NCI-H69 (cell line): ENCODE data around the gene RIOK2.
"Not testable (repeated sequence)": the region's sequence is repeated elsewhere in the genome, so short reads cannot be mapped to it uniquely, and the experiment has no call there.

ENCODE experiments used
- DNase-seq: peaks from one replicate; lab custom pipeline; 2025; lab: John Stamatoyannopoulos, UW

Gene RIOK2

DNA sequence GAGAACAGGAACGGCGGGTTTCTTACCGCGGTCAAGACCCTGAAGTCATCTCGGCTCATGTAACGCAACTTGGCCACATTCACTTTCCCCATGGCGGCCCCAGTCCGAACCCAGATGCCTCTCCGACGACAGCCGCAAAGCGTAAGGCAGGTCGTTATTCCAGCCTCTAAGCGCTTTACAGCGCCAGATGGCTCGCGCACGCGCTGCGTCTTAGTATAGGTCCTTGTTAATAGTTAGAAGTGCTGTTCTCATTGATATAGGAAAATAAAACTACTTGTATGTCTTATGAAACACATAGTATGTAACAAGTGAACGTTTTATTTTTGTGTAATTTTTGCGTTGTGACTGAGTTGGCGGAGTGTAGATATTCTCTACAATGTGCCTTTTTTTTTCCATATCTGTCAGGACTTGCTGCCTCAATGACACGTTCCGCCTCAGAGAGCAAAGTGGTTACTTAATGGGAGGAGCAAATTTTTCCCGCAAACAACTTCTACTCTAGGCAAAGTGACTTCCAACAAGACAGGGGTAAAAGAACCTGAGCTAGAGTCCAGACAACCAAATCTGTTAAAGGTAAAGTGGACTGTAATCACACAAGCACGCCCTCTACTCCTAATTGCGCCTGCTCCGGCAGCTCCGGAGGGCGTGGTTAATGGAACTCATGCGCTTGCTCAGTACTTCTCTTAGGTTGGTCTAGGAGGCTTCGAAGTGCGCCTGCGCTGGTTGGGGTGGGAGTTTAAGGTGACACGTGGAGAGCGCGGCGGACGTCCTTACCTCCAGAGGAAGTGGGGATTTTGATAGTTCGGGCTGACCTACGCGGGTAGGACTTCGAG, at the start of gene RIOK2:
Gene RIOK2 (minus strand): TSS at position 148 of the 830 bp plus-strand sequence. CDS start 56 bp downstream, at position 92.
- DNase-seq, result peak; percentile 99

DNA sequence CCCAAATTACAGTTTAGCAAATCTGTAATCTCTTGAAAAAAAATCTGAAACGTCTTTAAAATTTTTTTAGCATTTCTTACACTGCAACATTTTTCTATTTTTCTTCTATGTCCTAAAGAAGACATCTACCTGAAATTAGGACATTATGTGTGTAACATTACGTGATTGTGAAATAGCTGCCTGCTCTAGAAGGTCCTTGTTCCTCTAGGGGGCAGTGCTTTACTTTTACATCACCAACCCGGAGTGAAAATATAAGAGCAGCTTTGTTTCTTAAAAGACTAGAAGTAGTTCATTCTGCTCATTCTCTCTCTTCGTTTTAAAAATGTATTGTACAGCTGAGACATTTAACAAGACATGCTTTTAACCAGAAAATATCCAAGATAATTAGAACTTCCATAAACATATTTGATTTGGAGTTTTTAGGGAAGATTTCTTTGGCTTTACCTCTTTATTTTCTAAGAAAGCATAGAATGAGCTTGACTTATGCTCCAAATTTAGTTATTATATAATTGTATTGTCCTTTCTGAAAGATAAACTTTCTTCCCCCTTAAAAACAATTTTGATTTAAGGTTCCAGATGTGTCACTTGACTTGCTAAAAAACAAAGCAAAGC, 48.1 kb upstream of the RIOK2 start:
- DNase-seq, result peak; percentile 90

DNA sequence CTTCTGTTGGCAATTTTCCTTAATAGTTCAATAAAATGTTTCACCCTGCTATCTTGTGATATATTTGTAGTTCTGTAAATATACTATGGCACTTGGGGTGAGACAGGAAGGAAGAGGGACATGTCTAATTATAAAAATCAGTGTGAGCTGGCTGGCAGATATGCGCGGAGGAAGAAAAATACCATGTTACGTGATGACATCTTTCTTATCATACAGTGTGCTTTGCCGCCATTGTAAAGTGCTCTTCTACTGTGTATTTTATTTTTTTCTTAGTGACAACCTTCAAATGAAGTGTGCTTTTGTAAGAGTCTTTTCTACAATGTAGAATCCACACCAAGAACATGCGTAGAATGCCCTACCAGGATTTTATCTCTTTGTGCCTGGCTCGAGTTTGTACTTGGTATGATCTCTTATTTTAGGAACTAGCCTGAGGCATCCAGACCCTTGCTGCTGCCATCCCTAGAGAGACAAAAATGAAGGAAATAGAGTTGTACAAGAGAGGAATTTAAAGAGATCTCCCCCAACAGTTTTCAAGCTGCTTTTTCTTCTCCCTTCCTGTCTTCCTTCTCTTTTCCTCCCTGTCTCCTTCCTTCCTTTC, 46.7 kb upstream of the RIOK2 start:
- DNase-seq, result peak; percentile 36

DNA sequence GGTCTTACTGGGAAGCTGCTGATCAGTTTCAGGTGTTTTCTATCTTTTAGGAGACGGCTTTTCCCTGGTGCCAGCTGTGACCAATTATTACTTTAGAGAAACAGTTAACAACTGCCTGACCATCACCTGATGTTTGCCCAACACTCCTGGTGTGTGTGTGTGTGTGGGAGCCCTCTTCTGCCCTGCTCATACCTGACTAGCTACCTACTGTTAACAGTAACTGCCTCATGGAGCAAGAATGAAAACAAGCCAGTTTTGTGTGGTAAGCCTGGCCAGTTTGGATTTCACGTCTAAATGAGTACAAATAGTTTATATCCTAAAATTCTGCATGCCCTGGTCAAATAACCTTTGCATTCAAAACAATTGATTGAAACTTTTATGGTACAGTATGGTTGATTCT, 46.1 kb upstream of the RIOK2 start:
- peak; percentile 76 for DNase-seq

DNA sequence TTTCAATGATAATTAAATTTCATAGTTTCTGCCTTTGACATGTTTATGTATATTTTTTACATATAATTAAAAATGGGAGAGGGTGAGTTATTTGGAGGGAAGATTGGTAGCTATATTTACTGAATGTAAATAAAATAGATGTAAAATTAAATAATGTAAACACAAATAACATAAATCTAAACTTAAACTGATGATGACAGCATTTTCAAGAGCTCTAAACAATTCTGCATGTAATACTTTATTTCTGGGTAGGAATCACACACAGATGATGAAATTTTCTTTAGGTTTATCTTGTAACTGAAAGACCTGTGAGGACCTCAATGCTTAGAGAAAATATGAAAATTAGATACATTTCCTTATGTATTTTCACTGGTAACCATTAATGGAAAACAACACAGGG, 42.2 kb upstream of the RIOK2 start:
- no peak for DNase-seq

DNA sequence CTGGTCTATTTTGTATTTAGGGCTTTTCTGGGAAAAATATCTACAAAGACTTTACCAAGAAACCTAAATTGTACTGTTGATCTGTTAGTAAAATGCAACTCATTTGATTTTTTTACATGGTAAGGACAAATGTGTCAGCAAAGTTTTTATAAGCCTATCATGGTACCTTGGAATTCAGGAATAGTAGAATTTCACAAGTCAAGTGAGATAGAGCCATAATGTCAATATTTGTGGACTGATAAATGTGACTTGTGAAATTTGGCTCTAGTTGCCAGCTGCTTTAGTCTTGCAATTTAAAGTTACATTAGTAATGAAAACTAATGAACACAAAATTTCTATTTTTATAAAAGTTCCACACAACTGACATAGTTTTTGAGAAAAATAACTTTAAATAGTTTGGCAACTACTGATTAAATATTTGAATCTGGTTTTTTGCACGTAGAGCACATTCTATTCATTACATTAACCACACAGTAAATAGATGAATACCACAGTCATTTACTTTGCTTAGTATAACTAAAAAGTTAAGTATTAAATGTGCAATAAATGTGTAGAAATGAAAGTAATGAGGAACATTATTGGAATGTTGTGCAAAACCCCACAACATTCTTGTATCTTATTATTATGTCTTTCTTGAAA, 41.2 kb upstream of the RIOK2 start:
- no peak for DNase-seq

DNA sequence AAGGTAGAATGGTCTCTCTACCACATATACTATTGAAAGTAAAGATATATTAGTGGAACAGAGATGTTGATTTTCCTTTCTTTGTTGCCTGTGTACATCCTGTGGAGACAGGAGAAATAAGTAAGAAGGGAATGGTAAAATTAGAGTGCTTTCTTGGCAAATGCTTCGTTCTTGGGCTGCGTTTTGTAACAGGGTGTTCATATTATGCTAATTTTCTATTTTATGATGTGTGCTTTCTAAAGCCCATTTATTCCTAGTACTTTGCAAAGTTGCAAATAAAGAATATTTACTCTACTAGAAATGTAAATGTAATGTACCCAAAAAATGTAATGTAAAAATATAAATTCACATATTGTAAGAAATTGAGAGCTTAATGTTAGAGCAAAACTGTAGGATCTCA, 40.5 kb upstream of the RIOK2 start:
- DNase-seq, result no peak

DNA sequence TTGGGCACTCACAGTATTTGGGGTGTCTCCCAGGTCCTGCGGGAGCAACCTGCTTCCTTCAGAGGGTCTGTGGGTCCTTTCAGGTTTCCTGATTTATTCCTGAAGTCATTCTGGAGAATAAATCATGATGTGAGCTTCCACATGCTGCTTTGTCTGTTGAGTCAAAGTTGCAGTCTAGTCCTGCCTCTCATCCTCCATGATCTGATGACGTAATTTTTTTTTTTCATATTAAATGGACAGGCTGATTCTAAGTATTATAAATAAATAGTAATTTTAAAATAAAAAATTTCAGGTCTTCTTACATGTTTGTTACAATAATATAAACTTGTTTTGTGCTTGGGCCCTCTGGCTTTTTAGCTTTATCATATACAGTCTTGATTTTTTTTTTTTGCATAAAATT, 26.3 kb upstream of the RIOK2 start:
- no peak for DNase-seq

DNA sequence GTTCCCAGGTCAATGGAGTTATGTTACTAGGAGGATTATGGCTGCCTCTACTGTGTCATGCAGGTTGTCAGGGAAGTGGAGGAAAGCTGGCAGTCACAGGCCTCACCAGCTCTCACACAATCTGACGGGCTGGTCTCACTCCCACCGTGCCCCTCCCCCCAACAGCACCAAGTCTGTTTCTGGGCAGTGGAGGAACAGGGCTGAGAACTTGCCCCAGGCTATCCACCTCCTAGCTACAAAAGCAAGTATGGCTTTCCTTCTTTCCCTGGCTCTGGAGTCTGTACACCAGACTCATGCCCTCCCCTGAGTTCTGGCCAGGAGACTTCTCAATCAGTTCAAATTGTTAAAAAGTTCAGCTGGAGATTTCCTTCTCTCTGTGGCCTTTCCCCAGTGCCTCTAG, 25.7 kb upstream of the RIOK2 start:
- no peak for DNase-seq

DNA sequence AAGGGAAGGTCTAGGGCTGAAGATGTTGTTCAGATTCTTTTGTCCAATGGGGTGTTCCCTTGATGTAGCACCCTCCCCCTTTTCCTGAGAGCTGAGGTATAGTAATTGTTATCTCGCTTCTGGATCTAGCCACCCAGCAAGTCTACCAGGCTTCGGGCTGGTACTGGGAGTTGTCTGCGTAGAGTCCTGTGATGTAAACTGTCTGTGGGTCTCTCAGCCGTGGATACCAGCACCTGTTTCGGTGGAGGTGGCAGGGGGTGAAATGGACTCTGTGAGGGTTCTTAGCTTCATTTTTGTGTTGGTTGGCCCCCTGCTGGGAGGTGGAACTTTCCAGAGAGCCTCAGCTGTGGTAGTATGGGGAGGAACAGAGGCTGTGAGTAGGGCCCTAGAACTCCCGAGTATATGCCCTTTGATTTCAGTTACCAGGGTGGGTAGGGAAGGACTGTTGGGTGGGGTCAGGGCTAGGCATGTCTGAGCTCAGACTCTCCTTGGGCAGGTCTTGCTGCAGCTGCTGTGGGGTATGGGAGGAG, 25.2 kb upstream of the RIOK2 start:
- no peak for DNase-seq

DNA sequence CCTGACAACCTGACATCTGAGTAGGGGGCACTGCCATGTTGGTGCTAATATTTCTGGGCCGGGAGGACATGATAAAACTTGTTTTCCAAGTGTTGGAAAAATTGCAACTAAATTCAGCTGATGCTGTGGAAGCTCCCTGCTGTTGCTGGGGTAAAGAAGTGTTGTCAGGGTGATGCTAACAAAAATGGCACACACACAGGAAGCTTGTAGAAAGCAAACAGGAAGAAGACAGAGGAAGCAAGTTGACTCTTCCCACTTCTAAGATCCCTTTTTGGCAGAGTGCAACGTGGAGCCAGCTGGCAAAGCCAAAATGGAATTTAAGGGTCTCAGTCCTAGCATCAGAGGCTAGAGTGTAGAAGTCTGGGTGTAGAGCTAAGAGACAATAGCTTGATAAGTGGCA, 11.3 kb upstream of the RIOK2 start:
- DNase-seq, result peak; percentile 32

DNA sequence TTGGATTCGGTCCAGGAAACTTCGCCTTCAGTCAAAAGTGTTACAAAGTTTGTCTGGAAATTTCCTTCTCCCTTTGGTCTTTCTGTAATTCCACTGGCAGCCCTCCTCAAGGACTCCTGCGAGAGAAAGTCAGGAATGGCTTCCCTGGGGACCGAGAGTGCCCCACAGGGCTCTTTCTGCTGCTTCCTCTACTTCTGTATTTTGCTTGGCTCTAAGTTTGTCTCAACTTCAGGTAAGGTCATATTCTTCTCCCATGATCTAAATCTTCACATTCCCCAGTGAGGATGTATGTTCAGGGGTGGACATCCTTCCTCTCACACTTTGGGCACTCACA, 10.3 kb upstream of the RIOK2 start:
- DNase-seq, result no peak

DNA sequence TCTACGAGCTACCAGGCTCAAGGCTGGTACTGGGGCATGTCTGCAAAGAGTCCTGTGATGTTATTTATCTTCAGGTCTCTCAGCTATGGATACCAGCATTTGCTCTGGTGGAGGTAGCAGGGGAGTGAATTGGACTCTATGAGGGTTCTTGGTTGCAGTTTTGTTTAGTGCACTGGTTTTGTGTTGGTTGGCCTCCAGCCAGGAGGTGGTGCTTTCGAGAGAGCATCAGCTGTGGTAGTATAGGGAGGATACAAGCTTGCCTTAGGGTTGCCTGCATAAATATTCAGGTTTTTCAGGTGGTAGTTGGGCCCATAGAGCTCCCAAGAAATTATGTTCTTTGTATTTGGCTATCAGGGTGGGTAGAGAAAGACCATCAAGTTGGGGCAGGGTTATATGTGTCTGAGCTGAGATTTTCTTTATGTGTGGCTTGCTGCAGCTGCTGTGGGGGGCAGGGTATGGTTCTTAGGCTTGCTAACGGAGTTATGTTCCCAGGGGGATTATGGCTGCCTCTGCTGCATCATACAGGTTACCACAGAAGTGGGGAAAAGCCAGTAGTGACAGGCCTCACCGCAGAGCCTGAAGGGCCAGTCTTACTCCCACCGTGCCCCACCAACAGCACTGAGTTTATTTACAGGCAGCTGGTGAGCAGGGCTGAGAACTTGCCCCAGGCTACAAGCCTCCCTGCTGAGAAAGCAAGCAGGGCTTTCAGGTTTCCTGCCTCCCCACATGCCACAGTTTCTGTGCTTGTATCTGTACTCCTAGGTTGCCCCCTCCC, 9.7 kb upstream of the RIOK2 start:
- peak; percentile 81 for DNase-seq

DNA sequence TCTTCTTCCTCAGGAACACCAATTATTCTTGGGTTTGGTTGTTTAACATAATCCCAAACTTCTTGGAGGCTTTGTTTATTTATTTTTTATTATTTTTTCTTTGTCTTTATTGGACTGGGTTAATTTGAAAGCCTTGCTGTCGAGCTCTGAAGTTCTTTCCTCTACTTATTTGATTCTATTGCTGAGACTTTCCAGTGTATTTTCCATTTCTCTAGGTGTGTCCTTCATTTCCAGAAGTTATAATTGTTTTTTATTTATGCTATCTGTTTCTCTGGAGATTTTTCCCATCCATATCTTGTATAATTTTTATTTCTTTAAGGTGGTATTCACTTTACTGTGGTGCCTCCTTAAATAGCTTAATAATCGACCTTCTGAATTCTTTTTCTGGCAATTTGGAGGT, 8.8 kb upstream of the RIOK2 start:
- DNase-seq, result no peak

DNA sequence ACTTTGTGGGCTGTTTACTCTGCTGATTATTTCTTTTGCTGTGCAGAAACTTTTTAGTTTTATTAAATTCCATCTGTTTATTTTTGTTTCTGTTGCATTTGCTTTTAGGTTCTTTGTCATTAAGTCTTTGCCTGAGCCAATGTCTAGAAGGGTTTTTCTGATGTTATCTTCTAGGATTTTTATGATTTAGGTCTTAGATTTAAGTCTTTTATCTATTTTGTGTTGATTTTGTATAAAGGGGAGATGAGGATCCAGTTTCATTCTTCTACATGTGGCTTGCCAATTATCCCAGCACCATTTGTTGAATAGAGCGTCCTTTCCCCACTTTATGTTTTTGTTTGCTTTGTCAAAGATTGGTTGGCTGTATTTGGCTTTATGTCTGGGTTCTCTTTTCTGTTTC, 6.5 kb upstream of the RIOK2 start:
- not testable (repeated sequence) for DNase-seq

DNA sequence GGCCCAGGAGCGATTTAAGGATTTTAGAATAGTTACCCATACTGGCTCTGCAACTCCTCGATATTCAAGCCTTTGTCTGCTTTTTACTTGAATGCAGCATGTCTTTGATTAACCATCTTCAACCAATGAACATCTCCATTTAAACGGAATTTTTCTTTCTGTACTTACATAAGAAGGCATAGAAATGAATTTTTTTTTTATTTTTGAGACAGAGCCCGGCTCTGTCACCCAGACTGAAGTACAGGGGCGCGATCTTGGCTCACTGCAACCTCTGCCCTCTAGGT, 825 bp upstream of the RIOK2 start:
- no peak for DNase-seq

DNA sequence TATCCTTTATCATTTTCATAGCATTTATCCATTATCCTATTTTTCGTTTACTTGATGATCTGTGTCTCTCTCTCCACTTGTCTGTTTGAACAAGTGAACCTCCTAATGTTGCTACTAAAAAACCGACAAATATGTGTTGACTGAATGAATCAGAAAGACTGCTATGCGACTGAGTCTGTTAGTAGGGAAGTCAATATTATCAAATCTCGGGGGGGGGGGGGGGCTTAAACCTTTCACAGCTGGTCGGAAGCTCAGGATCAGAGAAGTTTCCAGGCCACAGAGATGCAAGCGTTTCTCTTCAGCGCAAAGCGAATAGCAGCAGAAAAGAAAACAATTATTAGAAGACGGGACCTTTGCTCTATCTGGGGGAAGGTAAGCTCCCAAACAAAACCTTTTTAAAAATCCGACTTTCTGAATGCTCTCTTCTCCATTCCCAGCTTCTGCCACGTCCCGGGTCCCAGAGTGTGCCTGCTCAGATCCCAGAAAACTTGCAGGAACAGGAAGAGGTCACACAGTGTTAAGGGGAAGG, 412 bp downstream of the RIOK2 start:
- peak; percentile 51 for DNase-seq

DNA sequence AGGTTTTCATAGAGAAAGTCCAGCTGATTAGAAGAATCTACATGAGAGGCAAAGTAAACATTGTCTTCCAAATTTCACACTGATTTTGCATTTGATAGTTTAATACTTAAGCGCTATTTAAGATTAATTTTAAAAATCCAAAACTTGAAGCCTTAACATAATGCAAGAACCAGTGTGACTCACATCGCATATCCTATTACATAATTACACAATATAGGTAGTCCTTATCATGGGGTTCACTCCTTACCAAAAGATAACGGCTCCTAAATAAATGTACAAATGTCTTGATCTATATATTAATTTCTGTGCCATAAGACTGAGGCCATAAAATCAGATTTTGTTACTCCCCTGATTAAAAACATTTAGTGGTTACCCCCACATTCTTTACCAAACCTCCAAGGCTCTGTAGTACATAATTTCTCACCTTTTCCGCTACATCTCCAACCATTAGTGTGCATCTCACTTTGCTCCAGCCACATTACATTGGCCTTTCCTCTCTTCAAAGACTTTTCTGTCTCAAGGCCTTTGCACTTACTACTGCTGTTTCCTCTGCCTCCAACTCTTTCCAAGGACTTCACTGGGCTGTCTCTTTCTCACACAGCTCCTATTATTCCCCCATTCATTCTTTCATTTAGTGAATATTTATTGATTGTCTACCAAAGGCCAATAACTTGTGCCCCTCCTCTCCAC, 1.0 kb downstream of the RIOK2 start:
- DNase-seq, result peak; percentile 22

DNA sequence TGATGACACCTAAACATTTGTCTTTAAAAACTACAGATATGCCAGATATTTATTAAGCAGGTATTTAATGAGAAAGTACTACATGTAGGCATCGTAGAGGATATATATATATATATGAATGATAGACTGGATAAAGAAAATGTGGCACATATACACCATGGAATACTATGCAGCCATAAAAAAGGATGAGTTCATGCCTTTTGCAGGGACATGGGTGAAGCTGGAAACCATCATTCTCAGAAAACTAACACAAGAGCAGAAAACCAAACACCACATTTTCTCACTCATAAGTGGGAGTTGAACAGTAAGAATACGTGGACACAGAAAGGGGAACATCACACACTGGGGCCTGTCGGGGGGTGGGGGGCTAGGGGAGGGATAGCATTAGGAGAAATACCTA, 3.6 kb downstream of the RIOK2 start:
- DNase-seq, result not testable (repeated sequence)

DNA sequence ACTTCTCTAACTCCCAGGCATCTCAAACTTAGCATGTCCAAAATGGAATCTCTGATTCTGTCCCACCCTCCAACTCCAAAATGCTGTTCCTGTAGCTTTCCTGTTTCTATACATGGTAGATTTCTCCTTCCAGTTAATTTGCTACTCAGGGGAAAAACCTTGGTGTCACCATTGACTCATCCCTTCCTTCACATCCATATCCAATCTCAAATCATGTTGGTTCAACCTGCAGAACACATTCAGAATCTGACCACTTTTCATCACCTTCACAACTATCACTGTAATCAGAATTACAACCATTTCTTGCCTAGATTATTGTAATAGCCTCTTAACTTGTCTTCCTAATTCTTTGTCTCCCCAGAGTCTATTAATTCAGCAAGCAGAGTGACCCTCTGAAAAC, 10.8 kb downstream of the RIOK2 start:
- no peak for DNase-seq

DNA sequence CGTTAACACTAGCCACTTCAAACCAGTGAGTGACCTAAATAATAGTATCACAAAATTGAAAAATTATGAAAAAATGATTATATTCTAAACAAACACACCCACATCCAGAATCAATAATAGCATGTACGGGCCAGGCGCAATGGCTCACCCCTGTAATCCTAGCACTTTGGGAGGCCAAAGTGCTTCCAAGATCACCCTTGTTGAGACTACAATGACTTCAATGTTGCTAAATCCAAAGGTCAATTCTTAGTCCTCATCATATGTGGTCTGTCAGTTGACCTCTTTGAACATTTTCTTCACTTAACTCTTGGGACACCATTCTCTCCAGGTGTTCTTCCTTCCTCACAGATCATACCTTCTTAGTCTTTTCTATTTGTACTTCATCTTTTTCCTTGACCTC, 11.3 kb downstream of the RIOK2 start:
- no peak for DNase-seq
